MM.1S (cell line): ENCODE measurements around the gene DSCAML1.

Source experiments
- DNase-seq: peaks from one replicate; pipeline ENCODE4 v3.0.0-alpha.2; 2015
- H2AFZ ChIP-seq: fragments of 300-600 bp; sonication (generic); 2 replicates; pipeline ENCODE4 v1.6.0; 2016; ENCODE audit warnings: antibody characterized with exemption, low read length
- H3F3A ChIP-seq: fragments of 300-600 bp; sonication (generic); 2 replicates; pipeline ENCODE4 v1.6.1; 2016; ENCODE audit warnings: mild to moderate bottlenecking, antibody characterized with exemption, low read length, moderate library complexity, mixed read lengths; ENCODE audit not compliant: insufficient read depth
- H3K27ac ChIP-seq: fragments of 300-600 bp; sonication (generic); 2 replicates; pipeline ENCODE4 v1.5.1; 2016; ENCODE audit warnings: mild to moderate bottlenecking, low read length
- H3K27me3 ChIP-seq: fragments of 300-600 bp; sonication (generic); replicated peaks from 2 replicates; pipeline ENCODE4 v1.6.0; 2016; ENCODE audit warnings: low read length; ENCODE audit not compliant: insufficient read depth
- H3K36me3 ChIP-seq: fragments of 300-600 bp; sonication (generic); replicated peaks from 2 replicates; pipeline ENCODE4 v1.6.1; 2016; ENCODE audit warnings: mild to moderate bottlenecking, low read length, mixed read lengths; ENCODE audit not compliant: insufficient read depth
- H3K4me1 ChIP-seq: fragments of 300-600 bp; sonication (generic); 2 replicates; pipeline ENCODE4 v1.6.1; 2016; ENCODE audit warnings: low read length, mixed read lengths
- H3K4me2 ChIP-seq: fragments of 300-600 bp; sonication (generic); 2 replicates; pipeline ENCODE4 v1.6.0; 2016; ENCODE audit warnings: low read depth, low read length
- H3K4me3 ChIP-seq: fragments of 300-600 bp; sonication (generic); 2 replicates; pipeline ENCODE4 v1.5.1; 2016; ENCODE audit warnings: low read length, mixed read lengths
- H3K79me2 ChIP-seq: fragments of 300-600 bp; sonication (generic); 2 replicates; pipeline ENCODE4 v1.6.1; 2016; ENCODE audit warnings: mixed run types, low read length, mixed read lengths
- H3K9ac ChIP-seq: fragments of 300-600 bp; sonication (generic); 2 replicates; pipeline ENCODE4 v1.6.1; 2016; ENCODE audit warnings: low read length, mixed read lengths
- H3K9me2 ChIP-seq: fragments of 300-600 bp; sonication (generic); replicated peaks from 2 replicates; pipeline ENCODE4 v1.6.1; 2016; ENCODE audit warnings: mild to moderate bottlenecking, low read length, mixed read lengths; ENCODE audit not compliant: insufficient read depth
- H3K9me3 ChIP-seq: fragments of 300-600 bp; sonication (generic); replicated peaks from 2 replicates; pipeline ENCODE4 v1.6.1; 2016; ENCODE audit warnings: mild to moderate bottlenecking, low read length, mixed read lengths; ENCODE audit not compliant: insufficient read depth
- H4K20me1 ChIP-seq: fragments of 300-600 bp; sonication (generic); 2 replicates; pipeline ENCODE4 v1.6.1; 2016; ENCODE audit warnings: mild to moderate bottlenecking, low read length, moderate library complexity, mixed read lengths; ENCODE audit not compliant: insufficient read depth
- CTCF ChIP-seq: fragments of 300-600 bp; sonication (generic); IDR thresholded peaks from 2 replicates; pipeline ENCODE4 v1.5.1; 2016; ENCODE audit warnings: antibody characterized with exemption, low read length, mixed read lengths
- EZH2 ChIP-seq: fragments of 300-600 bp; sonication (generic); optimal IDR thresholded peaks from 2 replicates; pipeline ENCODE3; 2017; ENCODE audit warnings: low read depth, mild to moderate bottlenecking, antibody characterized with exemption, low read length, mixed read lengths
- EZH2phosphoT487 ChIP-seq: fragments of 300-600 bp; sonication (generic); IDR thresholded peaks from 2 replicates; pipeline ENCODE4 v1.6.1; 2018; ENCODE audit warnings: antibody characterized with exemption, low read length

DSCAML1 gene

GRCh38 chr11:117642396-117642795 lies 154.6 kb downstream of the DSCAML1 start:
- H3F3A ChIP-seq = no peaks in the 10 kb centered on the region
- H4K20me1 ChIP-seq = no peaks in the 10 kb centered on the region
- TF ChIP-seq EZH2 (no peak), CTCF (no peak), EZH2phosphoT487 (no peak)
- DNase-seq = no peak
- no peaks in the 10 kb centered on the region for H3K9me2 ChIP-seq
- no peak overlapping the region for H2AFZ ChIP-seq
- H3K4me1 ChIP-seq = no peaks in the 10 kb centered on the region
- no peaks in the 10 kb centered on the region for H3K79me2 ChIP-seq
- no peaks in the 10 kb centered on the region for H3K9me3 ChIP-seq
- H3K9ac ChIP-seq = no peak overlapping the region
- no peak overlapping the region for H3K27ac ChIP-seq
- no peaks in the 10 kb centered on the region for H3K36me3 ChIP-seq
- peaks cover 78% of the 10 kb centered on the region for H3K27me3 ChIP-seq
- no peak overlapping the region for H3K4me2 ChIP-seq
- no peak overlapping the region for H3K4me3 ChIP-seq

- no peaks in the 10 kb centered on the region for H4K20me1 ChIP-seq
- peaks cover 86% of the 10 kb centered on the region for H3K27me3 ChIP-seq
- H3K9ac ChIP-seq = no peak overlapping the region
- no peaks in the 10 kb centered on the region for H3K79me2 ChIP-seq
- no peak overlapping the region for H3K4me2 ChIP-seq
- no peaks in the 10 kb centered on the region for H3F3A ChIP-seq
- no peak overlapping the region for H3K4me3 ChIP-seq
- DNase-seq = no peak
- no peak overlapping the region for H3K27ac ChIP-seq
- H3K36me3 ChIP-seq = no peaks in the 10 kb centered on the region
- TF ChIP-seq CTCF (no peak), EZH2 (no peak), EZH2phosphoT487 (no peak)
- no peaks in the 10 kb centered on the region for H3K9me2 ChIP-seq
- H3K9me3 ChIP-seq = no peaks in the 10 kb centered on the region
- H2AFZ ChIP-seq = no peak overlapping the region
- no peaks in the 10 kb centered on the region for H3K4me1 ChIP-seq
Observed at GRCh38 chr11:117641008-117641915, 155.8 kb downstream of the DSCAML1 start.

- Histone ChIP-seq H3K36me3 (no peaks in the 10 kb centered on the region), H3K79me2 (no peaks in the 10 kb centered on the region), H3K9ac (no peak overlapping the region), H3K9me2 (no peaks in the 10 kb centered on the region), H3K4me1 (no peaks in the 10 kb centered on the region), H3F3A (no peaks in the 10 kb centered on the region), H3K4me2 (no peak overlapping the region), H4K20me1 (no peaks in the 10 kb centered on the region), H3K27ac (no peak overlapping the region), H2AFZ (no peak overlapping the region), H3K27me3 (peaks cover 91% of the 10 kb centered on the region), H3K4me3 (no peak overlapping the region), H3K9me3 (no peaks in the 10 kb centered on the region)
- TF ChIP-seq EZH2 (no peak), CTCF (no peak), EZH2phosphoT487 (no peak)
- DNase-seq = no peak
Observed at GRCh38 chr11:117640041-117640440, 157.0 kb downstream of the DSCAML1 start.
